Endodermal cell (in vitro differentiated cells): ENCODE measurements around the gene PTPN12. TPM values are rescaled to one million over a fixed set of nuclear protein-coding genes. Genes with fewer than 3 reads are reported as not detected.
"Not testable (repeated sequence)": the region's sequence is repeated elsewhere in the genome, so short reads cannot be mapped to it uniquely, and the experiment has no call there.

Experiments
- DNase-seq: peaks from one replicate; pipeline ENCODE4 v3.0.0-alpha.2; 2017
- H3K27ac ChIP-seq: 2 replicates; pipeline ENCODE4 v1.5.1; 2013; ENCODE audit warnings: mild to moderate bottlenecking, low read depth, low read length, moderate library complexity
- H3K27me3 ChIP-seq: 2 replicates; pipeline ENCODE4 v1.6.1; 2013; ENCODE audit warnings: mild to moderate bottlenecking, low read length, moderate library complexity; ENCODE audit not compliant: insufficient read depth, control insufficient read depth, poor library complexity, severe bottlenecking
- H3K36me3 ChIP-seq: 2 replicates; pipeline ENCODE4 v1.7.0; 2013; ENCODE audit warnings: mild to moderate bottlenecking, low read length, moderate library complexity; ENCODE audit not compliant: control insufficient read depth, insufficient read depth
- H3K4me1 ChIP-seq: one replicate; pipeline ENCODE4 v1.7.0; 2013; ENCODE audit warnings: low read length; ENCODE audit not compliant: control insufficient read depth, insufficient read depth
- H3K4me3 ChIP-seq: 2 replicates; pipeline ENCODE4 v1.5.1; 2013; ENCODE audit warnings: mild to moderate bottlenecking, low read length, moderate library complexity
- H3K9ac ChIP-seq: 2 replicates; pipeline ENCODE4 v1.6.1; 2013; ENCODE audit warnings: mild to moderate bottlenecking, low read length, moderate library complexity; ENCODE audit not compliant: poor library complexity, severe bottlenecking; ENCODE audit errors: extremely low read depth
- H3K9me3 ChIP-seq: 2 replicates; pipeline ENCODE4 v1.6.1; 2013; ENCODE audit warnings: mild to moderate bottlenecking, low read length, moderate library complexity; ENCODE audit not compliant: control insufficient read depth
- H3K27ac Mint-ChIP-seq: 2 replicates; pipeline ENCODE4 v1.8.0; 2020; ENCODE audit warnings: mixed read lengths
- H3K27me3 Mint-ChIP-seq: 2 replicates; pipeline ENCODE4 v1.8.0; 2021; ENCODE audit warnings: mild to moderate bottlenecking, mixed read lengths; ENCODE audit not compliant: insufficient read depth
- H3K36me3 Mint-ChIP-seq: 2 replicates; pipeline ENCODE4 v1.8.0; 2020; ENCODE audit warnings: low read depth, mixed read lengths
- H3K4me1 Mint-ChIP-seq: 2 replicates; pipeline ENCODE4 v1.8.0; 2020; ENCODE audit warnings: mixed read lengths
- H3K4me3 Mint-ChIP-seq: 2 replicates; pipeline ENCODE4 v1.8.0; 2020; ENCODE audit warnings: mild to moderate bottlenecking, moderate library complexity, mixed read lengths
- H3K9me3 Mint-ChIP-seq: 2 replicates; pipeline ENCODE4 v1.8.0; 2020; ENCODE audit warnings: mild to moderate bottlenecking, mixed read lengths
- CTCF ChIP-seq: fragments of 200-600 bp; sonication (generic); conservative IDR thresholded peaks from 2 replicates; pipeline ENCODE4 v1.5.0; 2021; ENCODE audit warnings: antibody characterized with exemption, mild to moderate bottlenecking
- WGBS, 2 experiments: methylation state at CpG; one replicate each; pipeline versions ENCODE4 v1.1.5 to v1.1.7; 2013; ENCODE audit warnings: missing lambda C conversion rate in 2 of 2, mixed read lengths in 1 of 2; ENCODE audit not compliant: insufficient coverage in 1 of 2, insufficient read length in 1 of 2; 5-methylcytosine and 5-hydroxymethylcytosine counted together
- total RNA-seq, 2 donors: library from RNA; stranded (reverse); fragmentation: NEBNext Ultra II Directional in 1 of 2; extraction: Animal tissue kit (Norgen Biotek cat#: 25700) in 1 of 2; gene quantifications; 2 replicates in 1 of 2; 3 replicates in 1 of 2; pipeline ENCODE4 v1.2.1, GENCODE V29; 2021

PTPN12 gene
- total RNA-seq, 2 donors from 2014 or later = 147 to 158 TPM

- no peak for TF ChIP-seq CTCF
- no peak overlapping the region for H3K9ac ChIP-seq
- DNase-seq = no peak
- H3K4me3 ChIP-seq = no peak overlapping the region
- no peaks in the 10 kb centered on the region for H3K27me3 Mint-ChIP-seq
- no peaks in the 10 kb centered on the region for H3K4me1 Mint-ChIP-seq
- peaks cover 21% of the 10 kb centered on the region for H3K9me3 Mint-ChIP-seq
- no peak overlapping the region for H3K27ac ChIP-seq
- peaks cover 11% of the 10 kb centered on the region for H3K9me3 ChIP-seq
- no peak overlapping the region for H3K4me3 Mint-ChIP-seq
- H3K36me3 ChIP-seq = no peaks in the 10 kb centered on the region
- no peaks in the 10 kb centered on the region for H3K4me1 ChIP-seq
- 91 to 93% methylated on average over 4 to 5 of the region's 5 CpGs for WGBS, 2 experiments
- H3K27me3 ChIP-seq = no peaks in the 10 kb centered on the region
- H3K27ac Mint-ChIP-seq = no peak overlapping the region
- H3K36me3 Mint-ChIP-seq = no peaks in the 10 kb centered on the region
Observed at GRCh38 chr7:77532247-77532646, 4.8 kb upstream of the PTPN12 start.

- H3K27ac Mint-ChIP-seq, H3K4me3 Mint-ChIP-seq, H3K36me3 Mint-ChIP-seq, H3K4me1 ChIP-seq, H3K27me3 ChIP-seq, H3K9ac ChIP-seq, H3K36me3 ChIP-seq, H3K27me3 Mint-ChIP-seq, H3K27ac ChIP-seq, H3K4me1 Mint-ChIP-seq, H3K4me3 ChIP-seq, DNase-seq: not testable (repeated sequence)
- no CpG with 5 or more reads among the region's 3 CpGs for WGBS, 2 experiments
- peaks cover 21% of the 10 kb centered on the region for H3K9me3 Mint-ChIP-seq
- H3K9me3 ChIP-seq = peaks cover 11% of the 10 kb centered on the region
Observed at GRCh38 chr7:77532732-77533131, 4.4 kb upstream of the PTPN12 start.

GRCh38 chr7:77534046-77534445 is 3.0 kb upstream of the PTPN12 start:
- not testable (repeated sequence) for H3K36me3 Mint-ChIP-seq, H3K4me3 Mint-ChIP-seq, H3K4me1 ChIP-seq, H3K27ac Mint-ChIP-seq, H3K27me3 ChIP-seq, DNase-seq, H3K4me3 ChIP-seq, H3K9ac ChIP-seq, H3K27me3 Mint-ChIP-seq, H3K36me3 ChIP-seq, H3K4me1 Mint-ChIP-seq, H3K27ac ChIP-seq
- peaks cover 21% of the 10 kb centered on the region for H3K9me3 Mint-ChIP-seq
- 96% methylated on average over 23 of the region's 31 CpGs; no CpG with 5 or more reads in 1 of the 2 experiments for WGBS, 2 experiments
- peaks cover 11% of the 10 kb centered on the region for H3K9me3 ChIP-seq

GRCh38 chr7:77536017-77536412 is 1.1 kb upstream of the PTPN12 start:
- Histone ChIP-seq H3K9me3 (peaks cover 11% of the 10 kb centered on the region), H3K27me3 (no peaks in the 10 kb centered on the region), H3K9ac (peak overlapping the region; percentile 63), H3K4me3 (peak overlapping the region; percentile 95), H3K27ac (no peak overlapping the region), H3K4me1 (no peaks in the 10 kb centered on the region), H3K36me3 (peaks cover 11% of the 10 kb centered on the region)
- DNase-seq = no peak
- H3K9me3 Mint-ChIP-seq = peaks cover 21% of the 10 kb centered on the region
- WGBS, 2 experiments = 8 to 54% methylated on average over 3 to 9 of the region's 9 CpGs
- no peak for TF ChIP-seq CTCF
- H3K4me3 Mint-ChIP-seq = peak overlapping the region; percentile 99
- H3K27me3 Mint-ChIP-seq = no peaks in the 10 kb centered on the region
- H3K27ac Mint-ChIP-seq = peak overlapping the region; percentile 96
- peaks cover 6% of the 10 kb centered on the region for H3K36me3 Mint-ChIP-seq
- H3K4me1 Mint-ChIP-seq = peaks cover 6% of the 10 kb centered on the region
